ENCODE results near the gene ADGRL1.
"Not testable (repeated sequence)": the region's sequence is repeated elsewhere in the genome, so short reads cannot be mapped to it uniquely, and the experiment has no call there.

The ADGRL1 gene

DNA sequence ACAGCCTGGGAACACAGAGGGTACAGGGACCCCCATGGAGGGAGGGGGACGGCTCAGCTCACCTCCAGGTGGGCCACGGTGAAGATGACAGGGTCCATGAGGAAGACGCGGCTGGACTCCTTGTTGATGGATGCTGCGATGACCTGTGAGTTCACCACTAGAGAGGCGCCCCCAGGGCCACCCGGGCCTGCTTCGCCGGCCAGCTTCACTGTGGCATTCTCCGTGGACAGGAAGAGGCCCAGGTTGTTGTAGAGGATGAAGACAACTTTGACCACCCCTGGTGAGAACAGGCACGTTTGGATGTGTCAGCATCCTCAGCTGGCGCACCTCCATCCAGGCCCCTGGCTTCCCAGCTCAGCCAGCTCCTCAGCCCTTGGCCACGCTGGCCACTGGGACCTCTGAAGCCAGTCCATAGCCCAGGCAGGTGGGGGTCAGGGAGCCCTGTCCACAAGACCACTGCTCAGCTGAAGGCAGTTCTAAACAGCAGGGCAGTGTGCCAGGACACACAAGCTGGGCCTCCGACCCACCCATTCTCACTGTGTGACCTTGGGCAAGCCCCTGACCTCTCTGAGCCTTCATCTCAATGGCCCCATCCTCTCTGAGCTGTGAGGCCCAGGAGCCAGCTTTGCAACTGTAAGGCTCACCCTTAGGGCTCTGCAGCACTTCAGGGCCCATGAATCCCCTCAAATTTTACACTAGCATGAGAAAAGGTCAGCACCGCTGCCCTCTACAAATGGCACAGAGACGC lies 47.5 kb downstream of the ADGRL1 start:
- DNase-seq = no peak

DNA sequence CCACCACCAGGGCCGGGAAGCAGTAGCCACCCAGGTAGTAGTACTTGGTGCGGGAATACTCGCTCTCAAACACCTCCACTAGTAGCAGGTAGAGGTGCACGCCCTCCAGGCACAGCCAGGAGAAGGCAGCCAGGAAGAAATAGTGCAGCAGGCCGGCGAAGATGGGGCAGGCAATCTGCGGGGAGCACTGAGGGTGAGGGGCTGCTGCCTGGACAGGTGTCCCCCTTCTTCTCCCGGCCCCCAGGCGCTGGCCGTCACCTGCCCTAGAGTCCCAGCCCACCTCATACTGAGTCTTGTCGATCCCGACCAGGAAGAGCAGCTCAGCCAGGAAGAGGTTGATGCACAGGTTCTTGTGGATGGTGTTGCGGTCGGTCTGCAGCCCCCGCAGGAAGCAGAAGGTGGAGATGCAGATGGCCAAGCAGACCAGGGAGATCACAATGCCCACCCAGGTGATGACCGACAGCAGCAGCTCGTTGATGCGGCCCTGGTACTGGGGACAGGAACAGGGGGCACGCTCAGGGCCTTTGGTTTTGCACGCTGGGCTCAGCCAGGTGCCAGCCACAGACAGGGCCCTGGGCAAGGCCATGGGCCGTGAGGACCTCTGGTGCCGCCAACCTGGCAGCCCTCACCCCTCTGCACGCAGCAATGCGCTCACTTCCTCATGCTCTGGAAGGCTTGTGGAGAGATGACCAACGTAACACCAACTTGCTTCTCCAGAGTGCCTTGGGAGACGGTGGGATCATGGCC lies 48.8 kb downstream of the ADGRL1 start:
- no peak for DNase-seq

DNA sequence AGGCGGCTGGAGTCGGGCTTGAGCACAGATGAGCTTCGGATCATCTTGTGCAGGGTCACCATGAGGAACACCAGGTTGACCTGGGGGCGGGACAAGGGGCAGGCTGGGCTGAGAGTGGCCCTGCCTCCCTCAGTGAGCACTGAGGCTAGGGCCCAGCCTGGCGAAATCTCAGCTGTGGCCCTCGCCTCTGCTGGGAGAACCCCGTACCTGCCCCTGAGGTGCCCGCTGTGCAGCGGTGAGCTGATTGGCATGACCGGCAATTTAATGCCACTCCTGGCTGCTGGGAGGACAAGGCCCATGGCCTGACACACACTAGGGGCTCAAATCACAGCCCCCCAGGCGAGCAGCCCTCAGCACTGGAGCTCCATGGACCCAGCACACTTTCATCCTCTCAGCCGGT lies 49.8 kb downstream of the ADGRL1 start:
- DNase-seq = no peak

DNA sequence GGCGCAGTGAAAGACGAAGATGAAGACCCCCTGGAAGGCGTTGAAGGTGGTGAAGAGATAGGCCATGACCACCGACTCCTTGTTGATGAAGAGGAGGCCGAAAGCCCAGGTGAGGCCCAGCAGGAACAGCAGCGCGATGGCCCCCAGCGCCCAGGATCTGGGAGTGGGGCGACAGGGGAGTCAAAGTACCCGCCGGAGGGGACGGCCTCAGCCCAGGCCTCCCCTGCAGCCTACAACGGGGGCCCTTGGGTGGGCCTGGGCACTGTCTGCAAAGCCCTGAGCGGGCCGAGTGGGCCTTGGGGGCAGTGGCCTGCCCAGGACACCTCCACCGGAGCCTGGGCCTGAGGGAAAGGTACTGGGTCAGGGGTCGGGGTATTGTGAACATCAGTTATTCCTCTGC lies 50.6 kb downstream of the ADGRL1 start:
- no peak for DNase-seq

DNA sequence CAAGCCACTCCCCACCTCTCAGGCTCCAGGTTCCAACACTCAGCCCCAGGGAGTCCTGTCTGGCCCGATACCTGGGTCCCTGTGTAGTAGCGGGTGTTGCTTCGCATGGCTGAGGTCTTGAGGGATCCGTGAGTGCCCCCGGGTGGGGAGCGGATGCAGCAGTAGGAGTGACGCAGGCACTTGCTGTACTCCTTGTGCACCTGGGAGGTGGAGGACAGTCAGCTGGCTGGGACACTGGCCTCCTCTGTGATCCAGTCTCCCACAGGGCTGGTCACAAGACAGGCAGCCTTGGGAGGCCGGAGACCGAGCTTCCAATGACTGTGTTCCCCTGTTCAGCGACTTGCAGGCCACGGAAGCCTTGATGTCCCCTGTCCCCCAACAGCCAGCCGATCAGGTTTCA lies 53.3 kb downstream of the ADGRL1 start:
- DNase-seq = no peak

DNA sequence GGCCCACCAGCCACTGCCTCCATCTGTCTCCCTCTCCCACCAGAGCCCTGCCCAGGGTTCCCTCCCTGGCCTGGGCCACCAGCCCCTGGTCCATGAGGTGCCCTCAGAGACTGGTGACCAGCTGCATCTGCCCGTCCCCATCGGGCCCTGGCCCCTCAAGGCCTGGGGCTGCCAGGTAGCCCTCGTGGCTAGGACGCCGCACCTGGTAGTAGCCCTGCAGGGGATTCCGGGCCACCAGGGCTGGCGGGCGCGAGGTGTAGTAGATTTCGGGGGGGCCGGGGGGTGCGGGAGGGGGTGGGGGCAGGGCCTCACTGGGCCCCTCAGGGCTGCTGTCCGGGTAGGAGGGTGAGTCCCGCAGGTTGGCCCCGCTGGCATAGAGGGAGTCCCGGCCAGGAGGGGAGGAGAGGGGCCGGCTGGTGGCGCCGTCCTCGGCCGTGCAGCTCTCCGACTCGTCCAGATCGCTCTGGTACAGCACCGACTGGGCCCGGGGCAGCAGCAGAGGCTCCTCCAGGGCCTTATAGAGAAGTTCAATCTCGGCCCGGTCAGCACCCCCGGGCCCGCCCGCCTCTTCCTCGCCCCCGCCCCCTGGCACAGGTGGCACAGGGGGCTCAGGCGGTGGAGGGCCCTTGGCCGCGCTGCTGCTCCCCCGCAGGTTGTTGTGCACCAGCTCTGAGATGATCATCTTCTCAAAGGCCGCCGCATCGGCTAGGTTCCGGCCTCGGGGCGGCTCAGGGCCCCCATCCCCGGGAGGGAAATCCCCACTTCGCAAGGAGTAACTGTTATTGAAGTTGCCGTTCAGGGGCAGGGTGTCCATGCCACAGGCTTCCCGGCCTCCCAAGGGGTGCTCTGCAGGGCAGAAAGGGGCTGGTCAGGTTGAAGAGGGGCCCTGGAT lies 55.0 kb downstream of the ADGRL1 start:
- DNase-seq = no peak

DNA sequence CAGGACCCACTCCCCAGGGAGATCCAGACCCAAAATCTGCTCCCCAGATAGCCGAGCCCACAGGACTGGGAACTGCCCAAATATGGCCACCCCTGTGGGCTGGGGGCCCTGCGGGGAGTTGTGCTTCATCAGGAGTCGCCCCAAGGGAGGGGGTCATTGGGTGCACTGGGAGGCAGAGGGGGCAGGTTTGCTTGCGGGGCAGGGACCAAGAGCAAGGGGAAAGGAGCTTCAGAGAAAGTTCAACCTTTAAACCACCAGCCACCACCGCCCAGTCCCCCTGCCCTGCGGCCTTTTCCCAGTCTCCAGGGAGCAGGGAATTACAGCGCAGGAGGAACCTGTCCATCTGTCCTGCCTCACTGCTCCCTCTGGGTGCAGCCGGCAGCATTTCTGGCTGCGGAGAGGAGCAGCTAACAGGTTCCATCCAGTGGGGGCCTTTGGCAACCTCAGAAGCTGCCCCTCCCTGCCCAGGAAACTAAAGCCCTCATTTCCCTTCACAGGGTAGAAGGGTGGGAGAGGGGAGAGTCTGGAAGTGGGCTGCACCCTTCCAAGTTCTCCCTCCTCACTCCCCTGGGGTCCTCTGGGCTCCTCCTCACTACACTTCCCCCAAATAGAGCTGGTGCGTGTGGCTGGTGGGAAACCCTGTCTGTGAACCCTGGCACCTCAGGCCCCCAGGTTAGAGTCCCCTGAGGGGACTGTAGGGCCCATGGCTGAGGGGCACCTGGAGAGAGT lies 55.8 kb downstream of the ADGRL1 start:
- no peak for DNase-seq

DNA sequence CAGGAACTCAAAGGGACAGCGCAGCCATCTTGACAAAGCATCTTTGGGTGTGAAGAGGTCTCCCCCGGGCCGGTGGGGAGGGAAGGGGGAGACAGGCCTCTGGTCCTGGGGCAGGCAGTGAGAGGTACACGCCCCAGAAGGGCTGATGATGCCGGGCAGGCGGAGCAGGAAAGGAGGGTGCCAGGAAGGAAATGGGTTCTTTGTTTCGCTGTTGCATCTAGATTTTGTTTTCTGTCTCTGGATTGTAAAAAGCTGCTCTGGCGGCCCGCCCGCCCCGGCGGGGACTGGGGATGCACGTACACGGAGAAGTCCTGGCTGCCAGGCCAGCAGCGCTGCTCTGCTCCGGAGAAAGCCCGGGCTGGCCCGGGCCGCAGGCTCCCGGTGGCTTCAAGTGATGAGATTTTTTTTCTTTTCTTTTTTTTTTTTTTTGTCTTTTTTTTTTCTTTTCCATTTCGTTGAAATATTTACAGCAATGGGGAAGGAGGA lies 56.4 kb downstream of the ADGRL1 start:
- DNase-seq = no peak

DNA sequence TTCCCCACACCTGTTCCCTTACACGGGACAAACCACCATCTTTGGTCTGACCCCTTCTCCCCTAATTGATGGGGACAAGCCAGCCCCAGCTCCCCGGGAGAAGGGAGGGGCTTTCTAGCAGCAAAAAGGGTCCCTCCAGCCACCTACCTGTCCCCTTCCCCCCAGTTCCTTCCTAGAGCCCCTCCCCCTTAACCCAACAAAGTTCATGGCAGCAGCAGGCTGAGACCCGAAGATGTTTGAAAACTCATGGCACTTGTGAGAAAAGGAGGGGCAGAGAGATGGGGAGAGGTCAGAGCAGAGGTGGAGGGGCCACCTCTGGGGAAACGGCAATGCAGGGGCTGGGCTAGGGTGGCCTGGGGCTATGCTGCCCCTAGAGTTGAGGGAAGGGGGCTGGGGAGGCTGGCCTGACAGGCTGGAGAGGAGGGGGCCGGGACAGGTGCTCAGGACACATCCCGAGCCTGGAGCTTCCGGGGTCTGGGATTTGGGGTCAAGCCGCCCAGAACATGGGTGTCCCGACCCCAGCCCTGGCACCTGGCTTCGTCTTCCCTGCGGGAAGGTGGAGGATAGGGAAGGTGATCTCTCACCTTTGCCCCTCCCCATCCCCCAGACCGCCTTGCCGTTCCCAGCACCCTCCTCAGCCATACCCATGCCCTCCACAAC lies 57.1 kb downstream of the ADGRL1 start:
- DNase-seq = no peak

DNA sequence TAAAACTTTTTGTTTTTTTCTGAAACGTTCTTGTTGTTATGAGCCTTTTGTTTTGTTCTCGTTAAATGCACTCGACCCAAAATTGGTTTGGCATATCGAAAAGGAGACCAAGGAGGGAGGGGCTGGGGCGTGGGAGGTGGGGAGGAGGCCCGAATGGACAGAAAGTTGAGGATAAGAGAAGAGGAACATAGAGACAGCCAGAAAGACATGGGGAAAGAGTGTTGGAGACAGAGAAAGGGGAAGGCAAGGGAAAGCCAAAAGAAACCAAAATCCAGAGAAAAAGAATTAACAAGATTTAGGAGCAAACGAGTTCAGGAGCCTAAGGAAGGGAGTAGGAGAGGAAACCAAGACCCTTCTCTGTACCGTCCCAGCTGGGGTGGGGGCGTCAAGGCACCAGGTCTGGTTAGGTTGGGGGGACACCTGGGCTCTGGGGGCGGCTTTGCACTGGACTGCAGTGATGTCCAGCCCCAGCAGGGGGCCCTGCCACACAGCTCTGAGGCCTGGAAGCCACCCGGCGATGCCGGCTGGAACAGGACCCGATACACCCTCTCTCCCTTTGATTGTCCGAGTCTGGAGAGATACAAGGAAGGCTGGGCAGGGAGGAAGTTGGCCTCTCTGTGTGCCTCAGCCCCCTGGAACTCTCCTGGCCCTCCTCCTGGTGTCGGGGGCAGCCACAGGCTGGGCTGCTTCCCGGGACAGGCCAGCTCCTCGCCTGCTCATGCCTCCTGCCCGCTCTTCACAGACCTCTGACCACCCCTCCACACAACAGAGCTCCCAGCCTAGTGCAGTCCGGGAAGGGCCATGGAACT lies 58.0 kb downstream of the ADGRL1 start:
- peak; percentile 84 for DNase-seq

DNA sequence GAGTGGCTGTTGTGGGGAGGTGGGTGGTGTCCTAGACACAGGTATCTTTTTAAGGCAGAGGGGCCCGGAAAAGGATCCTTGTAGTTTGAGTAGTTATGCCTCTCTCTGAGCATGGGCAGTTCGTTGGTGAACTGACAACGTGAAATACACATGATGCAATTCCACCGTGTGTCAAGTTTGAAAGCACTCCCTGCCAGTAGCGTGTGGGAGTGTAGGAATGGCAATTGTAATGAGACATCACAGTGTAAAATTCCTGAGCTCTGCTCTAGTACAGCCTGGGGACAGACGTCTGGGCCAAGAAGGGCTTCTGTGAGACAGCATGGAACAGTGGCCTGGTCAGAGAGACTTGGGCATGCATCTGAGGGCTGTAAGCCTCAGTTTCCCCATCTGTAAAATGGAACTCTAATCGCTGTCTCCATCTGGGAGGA lies 59.2 kb downstream of the ADGRL1 start:
- no peak for DNase-seq

DNA sequence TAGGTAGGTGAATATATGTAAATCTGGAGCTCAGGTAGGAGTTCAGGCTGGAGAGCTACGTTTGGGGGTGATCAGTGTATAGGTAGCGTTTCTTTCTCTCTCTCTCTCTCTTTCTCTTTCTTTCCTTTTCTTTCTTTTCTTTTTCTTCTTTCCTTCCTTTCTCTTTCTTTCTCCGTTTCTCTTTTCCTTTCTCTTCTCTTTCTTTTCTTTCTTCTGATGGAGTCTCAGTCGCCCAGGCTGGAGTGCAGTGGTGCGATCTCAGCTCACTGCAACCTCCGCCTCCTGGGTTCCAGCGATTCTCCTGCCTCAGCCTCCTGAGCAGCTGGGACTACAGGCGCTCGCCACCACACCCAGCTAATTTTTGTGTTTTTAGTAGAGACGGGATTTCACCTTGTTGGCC lies 59.8 kb downstream of the ADGRL1 start:
- not testable (repeated sequence) for DNase-seq

DNA sequence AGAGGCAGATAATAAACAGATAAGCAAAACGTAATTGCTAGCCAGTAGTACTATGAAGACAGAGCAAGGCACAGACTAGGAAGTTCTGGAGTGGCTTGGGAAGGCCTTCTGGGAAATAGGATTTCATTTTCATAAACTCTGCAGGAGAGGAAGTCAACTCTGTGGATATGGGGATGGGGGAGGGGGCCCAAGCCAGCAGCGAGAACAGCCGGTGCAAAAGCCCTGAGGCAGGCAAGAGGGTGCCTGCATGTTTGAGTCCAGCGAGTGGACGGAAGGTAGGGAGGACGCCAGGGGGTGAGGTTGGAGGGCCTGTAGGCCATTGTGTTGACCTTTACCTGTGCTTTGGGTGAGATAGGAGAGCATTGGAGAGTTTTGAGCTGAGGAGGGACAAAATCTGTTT lies 60.6 kb downstream of the ADGRL1 start:
- DNase-seq = no peak

DNA sequence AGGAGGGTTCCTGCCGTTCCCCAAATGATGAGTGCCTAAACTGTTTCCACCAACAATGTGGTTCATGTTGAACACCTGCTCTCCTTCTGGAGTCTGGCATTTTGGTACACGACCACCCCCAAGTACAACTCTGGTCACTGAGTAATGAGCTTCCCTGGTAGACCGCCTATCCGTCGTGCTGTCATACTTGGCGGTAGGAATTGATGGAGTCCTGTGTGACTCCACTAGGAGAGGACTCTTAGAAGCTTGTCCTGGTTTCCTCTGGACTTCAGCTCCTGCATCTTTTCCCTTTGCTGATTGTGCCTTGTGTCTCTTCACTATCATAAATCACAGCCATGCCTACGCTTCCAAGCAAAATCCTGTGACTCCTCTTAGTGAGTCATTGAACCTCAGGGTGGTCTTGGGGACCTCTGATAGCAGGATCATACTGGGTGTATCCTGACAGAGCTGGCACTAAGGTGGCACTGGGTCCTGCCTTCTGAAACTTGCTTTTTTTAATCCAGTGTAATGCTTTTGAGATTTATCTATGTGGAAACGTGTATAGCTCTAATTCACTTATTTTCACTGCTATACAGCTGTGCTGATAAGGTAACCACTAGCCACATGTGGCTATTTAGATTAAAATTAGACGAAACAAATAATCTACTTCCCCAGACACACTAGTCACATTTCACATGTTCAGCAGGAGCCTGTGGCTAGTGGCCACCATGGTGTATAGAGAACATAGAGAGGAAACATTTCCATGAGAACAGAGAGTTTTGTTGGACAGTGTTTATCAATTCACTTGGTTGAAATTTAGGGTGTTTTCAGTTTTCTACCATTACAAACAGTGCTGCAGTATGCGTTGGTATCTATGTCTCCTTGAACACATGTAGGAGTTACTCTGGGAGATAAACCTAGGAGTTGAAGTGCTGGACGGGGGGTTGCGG lies 63.4 kb downstream of the ADGRL1 start:
- no peak for DNase-seq

DNA sequence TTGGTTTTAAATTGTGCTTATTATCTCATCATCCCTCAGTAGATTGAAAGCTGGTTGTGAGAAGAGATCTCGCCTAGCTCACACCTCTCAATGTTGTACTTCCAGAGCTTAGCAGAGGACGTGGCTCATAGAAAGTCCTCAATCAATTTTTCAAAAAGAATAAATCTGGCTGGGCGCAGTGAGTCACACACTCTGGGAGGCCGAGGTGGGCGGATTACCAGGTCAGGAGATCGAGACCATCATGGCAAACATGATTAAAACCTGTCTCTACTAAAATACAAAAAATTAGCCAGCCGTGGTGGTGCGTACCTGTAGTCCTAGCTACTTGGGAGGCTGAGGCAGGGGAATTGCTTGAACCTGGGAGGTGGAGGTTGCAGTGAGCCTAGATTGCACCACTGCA lies 64.9 kb downstream of the ADGRL1 start:
- DNase-seq = no peak

DNA sequence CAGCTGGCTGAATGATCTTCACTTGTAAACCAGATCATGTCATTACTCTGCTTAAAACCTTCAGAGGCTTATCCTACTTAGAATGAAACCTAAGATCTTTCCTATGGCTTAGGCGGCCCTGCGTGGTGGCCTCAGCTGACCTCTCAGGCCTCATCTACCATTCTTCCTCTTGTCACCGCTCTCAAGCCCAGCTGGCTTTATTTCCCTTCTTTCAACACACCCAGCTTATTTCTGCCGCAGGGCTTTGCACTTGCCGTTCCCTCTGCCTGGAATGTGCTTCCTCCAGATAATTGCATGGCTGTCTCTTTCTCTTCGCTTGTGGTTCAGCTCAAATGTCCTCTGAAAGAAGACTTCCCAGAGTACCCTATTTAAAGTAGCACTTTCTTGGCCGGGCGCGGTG lies 66.0 kb downstream of the ADGRL1 start:
- no peak for DNase-seq

DNA sequence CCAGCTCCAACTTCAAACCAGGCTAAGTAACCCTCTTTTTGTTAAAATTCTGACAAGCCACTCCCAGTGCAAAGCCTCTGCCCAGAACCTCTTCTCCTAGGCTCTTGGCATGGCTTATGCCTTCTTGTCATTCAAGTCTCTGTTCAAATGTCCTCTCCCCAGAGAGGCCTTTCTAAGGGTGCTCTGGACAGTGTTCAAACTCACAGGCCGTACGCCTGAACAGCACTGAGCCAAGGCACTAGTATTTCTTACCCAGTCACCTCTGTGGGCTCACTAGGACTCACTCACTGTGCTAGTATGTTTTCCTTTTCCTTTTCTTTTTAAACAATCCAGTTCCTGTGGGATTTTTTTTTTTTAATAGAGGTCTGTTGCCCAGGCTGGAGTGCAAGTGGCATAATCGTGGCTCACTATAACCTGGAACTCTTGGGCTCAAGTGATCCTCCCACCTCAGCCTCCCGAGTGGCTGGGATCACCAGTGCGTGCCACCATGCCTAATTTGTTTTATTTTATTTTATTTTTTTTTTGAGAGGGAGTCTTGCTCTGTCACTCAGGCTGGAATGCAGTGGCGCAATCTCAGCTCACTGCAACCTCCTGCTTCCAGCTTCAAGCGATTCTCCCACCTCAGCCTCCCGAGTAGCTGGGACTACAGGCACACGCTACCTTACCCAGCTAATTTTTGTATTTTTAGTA lies 67.2 kb downstream of the ADGRL1 start:
- DNase-seq = no peak

DNA sequence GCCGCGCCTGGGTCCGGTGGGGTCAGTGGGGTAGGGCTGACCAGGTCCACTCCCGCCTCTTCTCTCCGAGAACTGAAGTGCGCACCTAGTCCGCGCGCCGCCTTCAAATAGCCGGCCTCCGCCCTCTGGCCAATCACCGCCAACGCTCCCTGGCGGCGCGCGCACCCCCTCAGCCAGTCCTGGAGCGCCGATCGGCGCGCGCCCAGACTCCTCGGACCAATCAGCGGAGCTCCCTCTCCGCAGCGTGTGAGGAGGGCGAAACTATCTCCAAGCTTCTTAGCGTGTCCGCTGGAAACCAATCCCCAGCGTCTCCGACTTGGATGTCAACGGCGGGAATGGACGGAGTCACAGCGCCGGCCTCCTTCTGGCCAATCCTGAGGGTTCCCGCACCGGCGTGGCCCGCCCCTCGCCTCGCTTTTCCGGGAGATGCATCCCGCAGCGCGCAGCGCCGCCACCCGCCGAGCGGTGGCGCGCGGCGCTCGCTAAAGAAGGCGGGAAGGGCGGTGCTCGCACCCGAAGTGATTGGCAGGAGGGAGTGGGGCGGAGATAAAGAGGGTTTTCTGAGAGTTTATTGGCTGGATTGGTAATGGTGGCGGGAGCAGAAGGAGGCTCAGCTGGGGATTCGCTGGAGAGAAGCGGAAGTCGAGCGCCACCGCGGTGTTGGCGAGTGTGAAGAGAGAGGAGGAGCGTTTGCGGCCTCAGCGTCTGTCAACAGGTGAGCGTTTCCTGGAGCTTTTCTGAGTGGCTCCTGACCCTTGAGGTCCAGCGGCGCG lies 69.3 kb downstream of the ADGRL1 start, which contains the start of gene ASF1B:
ASF1B (minus strand) TSS at position 81 of the 773 bp plus-strand sequence. CDS start 133 bp downstream, outside the sequence.
- peak; percentile 77 for DNase-seq

All from 8988T (cell line).